CD4-positive, CD25-positive, alpha-beta regulatory T cell (primary cell): ENCODE measurements around the gene SUGP2. TPM values are rescaled to one million over a fixed set of nuclear protein-coding genes. Genes with fewer than 3 reads are reported as not detected.

ENCODE experiments used
- ATAC-seq, 2 donors: fragments of 150-1000 bp; cut with Tn5 transposase; one replicate each; pipeline ENCODE4 v1.10.0; 2021; ENCODE audit warnings: low read depth in 2 of 2, moderate number of reproducible peaks in 2 of 2, moderate library complexity in 1 of 2
- DNase-seq, 3 donors: peaks; one replicate each; pipeline versions ENCODE4 v3.0.0 to v3.0.0-alpha.2; 2012 to 2022; ENCODE audit warnings: mixed read lengths in 1 of 3
- H3K27ac ChIP-seq: one replicate; pipeline ENCODE4 v1.7.0; 2013; ENCODE audit warnings: mild to moderate bottlenecking, low read length; ENCODE audit not compliant: insufficient read depth, poor library complexity, severe bottlenecking
- H3K27me3 ChIP-seq: one replicate; pipeline ENCODE4 v1.7.0; 2013; ENCODE audit warnings: low read length; ENCODE audit not compliant: control insufficient read depth, insufficient read depth
- H3K36me3 ChIP-seq: one replicate; pipeline ENCODE4 v1.7.0; 2013; ENCODE audit warnings: mild to moderate bottlenecking, low read length, moderate library complexity; ENCODE audit not compliant: control insufficient read depth, insufficient read depth
- H3K4me1 ChIP-seq: 2 replicates; pipeline ENCODE4 v1.7.0; 2013; ENCODE audit warnings: mild to moderate bottlenecking, low read length; ENCODE audit not compliant: insufficient read depth, control insufficient read depth, poor library complexity, severe bottlenecking
- H3K4me3 ChIP-seq: one replicate; pipeline ENCODE4 v1.7.0; 2013; ENCODE audit warnings: low read depth, mild to moderate bottlenecking, low read length, moderate library complexity
- H3K9me3 ChIP-seq, 2 experiments: 1 replicate in 1 of 2; 2 replicates in 1 of 2; pipeline ENCODE4 v1.7.0; 2013; ENCODE audit warnings: low read length in 2 of 2, mild to moderate bottlenecking in 1 of 2, moderate library complexity in 1 of 2; ENCODE audit not compliant: control insufficient read depth in 2 of 2
- H3K27ac Mint-ChIP-seq, 3 donors: one replicate each; pipeline ENCODE4 v1.8.0; 2020 to 2022; ENCODE audit warnings: mild to moderate bottlenecking in 3 of 3, mixed read lengths in 3 of 3, moderate library complexity in 2 of 3
- H3K27me3 Mint-ChIP-seq: one replicate; pipeline ENCODE4 v1.8.0; 2022; ENCODE audit warnings: mild to moderate bottlenecking, mixed read lengths
- H3K36me3 Mint-ChIP-seq: one replicate; pipeline ENCODE4 v1.8.0; 2020; ENCODE audit warnings: mixed read lengths
- H3K4me1 Mint-ChIP-seq, 4 donors: one replicate each; pipeline ENCODE4 v1.8.0; 2020 to 2022; ENCODE audit warnings: mixed read lengths in 4 of 4, mild to moderate bottlenecking in 1 of 4
- H3K4me3 Mint-ChIP-seq, 4 donors: one replicate each; pipeline ENCODE4 v1.8.0; 2020 to 2022; ENCODE audit warnings: mild to moderate bottlenecking in 4 of 4, mixed read lengths in 4 of 4, moderate library complexity in 3 of 4
- H3K9me3 Mint-ChIP-seq, 7 donors: one replicate each; pipeline ENCODE4 v1.8.0; 2020 to 2022; ENCODE audit warnings: mixed read lengths in 7 of 7, mild to moderate bottlenecking in 3 of 7, moderate library complexity in 2 of 7
- polyA plus RNA-seq, 4 donors: library from polyadenylated mRNA; unstranded; fragments of 300-500 nt; fragmentation: Illumina TruSeq; gene quantifications; one replicate each; pipeline ENCODE4 v1.2.3, GENCODE V29; 2021
- total RNA-seq: library from RNA; stranded (reverse); gene quantifications from one replicate; pipeline ENCODE4 v1.2.3, GENCODE V29; 2022

SUGP2 gene
- total and polyA plus RNA-seq, 5 donors from 2014 or later, result 6.2 to 131 (median 8.2) TPM

DNA sequence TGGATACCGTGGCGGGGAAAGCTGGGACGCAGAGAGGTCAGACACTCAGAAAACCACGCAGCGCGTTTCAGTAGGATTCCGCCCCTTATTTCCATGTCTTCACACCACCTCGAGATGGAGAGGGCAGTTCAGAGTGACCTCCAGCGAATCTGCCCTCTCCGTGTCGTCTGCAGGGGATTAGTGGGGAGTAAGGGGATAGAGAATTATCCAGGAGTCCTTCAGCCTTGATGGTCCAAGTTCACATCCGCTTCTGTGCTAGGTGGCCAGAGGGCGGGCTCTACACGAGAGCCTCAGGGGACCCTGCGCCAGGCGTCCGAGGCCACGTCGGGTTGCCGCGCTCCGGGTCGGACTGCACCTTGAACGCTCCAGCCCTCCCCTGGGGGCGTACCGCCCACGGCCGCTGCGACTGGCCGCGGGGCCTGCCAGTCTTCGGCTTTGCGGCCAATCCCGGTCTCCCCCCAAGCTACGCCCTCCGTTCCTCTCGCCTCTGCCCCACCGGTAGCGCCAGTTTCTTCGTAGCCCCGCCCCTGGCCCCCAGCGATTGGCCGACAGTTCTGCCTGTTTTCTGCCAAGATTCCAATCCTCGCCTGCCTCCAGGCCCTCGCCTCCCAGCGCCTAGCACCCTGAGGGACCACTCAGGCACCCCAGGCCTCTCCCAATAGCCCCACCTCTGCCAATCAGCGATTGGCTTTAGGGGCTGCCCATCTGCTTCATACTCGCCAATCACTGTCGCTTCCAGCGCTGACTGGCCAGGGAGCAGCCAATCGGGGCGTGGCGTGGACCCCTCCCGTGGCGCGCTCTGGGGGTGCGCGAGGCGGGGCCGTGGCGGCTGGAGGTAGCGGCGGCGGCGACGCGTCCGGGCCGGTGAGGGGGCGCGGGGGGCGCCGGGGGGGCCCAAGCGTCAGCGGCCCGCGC, 30.1 kb upstream of the SUGP2 start, which contains the start of gene SLC25A42:
Gene SLC25A42 (plus strand): TSS at position 812 of the 915 bp plus-strand sequence. CDS start 32,131 bp downstream, outside the sequence.
- Mint-ChIP-seq H3K36me3 (peaks cover 7% of the 10 kb centered on the region), H3K9me3 (peaks cover 0 to 1% (median 0%) of the 10 kb centered on the region in 7 donors), H3K27ac (peak within 1 kb of the TSS; percentile 63 to 95 (median 95)), H3K4me3 (peak within 1 kb of the TSS; percentile 80 to 95 (median 90)), H3K27me3 (no peaks in the 10 kb centered on the region), H3K4me1 (peaks cover 0 to 36% (median 20%) of the 10 kb centered on the region in 4 donors)
- H3K4me1 ChIP-seq, result peaks cover 44% of the 10 kb centered on the region
- H3K27ac ChIP-seq, result peak within 1 kb of the TSS; percentile 72
- peak; percentile 99 to 100 (median 99) for DNase-seq
- peak within 1 kb of the TSS; percentile 85 for H3K4me3 ChIP-seq
- no peaks in the 10 kb centered on the region for H3K9me3 ChIP-seq
- no peaks in the 10 kb centered on the region for H3K27me3 ChIP-seq
- ATAC-seq, result peak; percentile 94 to 95
- H3K36me3 ChIP-seq, result no peaks in the 10 kb centered on the region

DNA sequence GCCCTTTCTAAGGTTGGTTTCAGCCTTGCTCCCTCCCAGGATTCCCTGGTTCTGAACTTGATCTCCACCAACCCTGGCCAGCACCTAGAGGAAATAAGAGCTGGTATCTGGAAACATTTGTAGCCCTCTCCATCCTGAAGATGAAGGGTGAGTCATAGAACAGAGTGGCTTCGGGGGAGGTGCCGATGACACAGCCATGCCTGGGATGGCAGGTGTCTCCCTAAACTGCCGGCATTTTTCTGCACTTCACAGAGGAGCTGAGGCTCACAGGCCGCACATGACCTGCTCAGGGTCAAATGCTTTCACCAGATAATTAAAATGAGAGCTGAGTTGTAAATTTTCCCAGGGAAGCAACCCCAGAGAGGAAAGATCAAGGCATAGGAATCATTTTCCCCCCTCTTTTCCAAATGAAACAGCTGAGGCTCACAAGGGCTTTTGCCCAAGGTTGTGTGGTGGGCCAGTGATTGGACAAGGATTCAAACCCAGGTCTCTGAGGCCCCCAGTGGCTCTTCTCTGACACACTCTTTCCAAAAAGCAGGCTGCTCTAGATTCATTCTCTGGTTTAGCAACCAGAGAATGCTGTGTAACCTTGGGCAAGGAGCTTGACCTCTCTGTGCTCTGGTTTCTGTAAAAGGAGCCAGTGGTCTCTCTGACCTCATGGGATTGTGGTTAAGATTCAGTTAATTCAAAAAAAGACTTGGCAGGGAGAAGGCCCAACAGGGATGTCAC, 29.3 kb upstream of the SUGP2 start:
- no peaks in the 10 kb centered on the region for H3K27me3 Mint-ChIP-seq
- peak overlapping the region; percentile 83 for H3K4me3 ChIP-seq
- H3K4me1 Mint-ChIP-seq, result peaks cover 0 to 35% (median 19%) of the 10 kb centered on the region in 4 donors
- H3K36me3 Mint-ChIP-seq, result peaks cover 5% of the 10 kb centered on the region
- H3K27me3 ChIP-seq, result no peaks in the 10 kb centered on the region
- peak overlapping the region; percentile 80 to 95 (median 84) for H3K4me3 Mint-ChIP-seq
- peak overlapping the region; percentile 51 to 78 (median 63) for H3K27ac Mint-ChIP-seq
- H3K36me3 ChIP-seq, result peaks cover 3% of the 10 kb centered on the region
- H3K27ac ChIP-seq, result peak overlapping the region; percentile 63
- peaks cover 37% of the 10 kb centered on the region for H3K4me1 ChIP-seq
- DNase-seq (no peak), ATAC-seq (no peak)
- H3K9me3 Mint-ChIP-seq, result peaks cover 0 to 1% (median 0%) of the 10 kb centered on the region in 7 donors
- H3K9me3 ChIP-seq, result no peaks in the 10 kb centered on the region

DNA sequence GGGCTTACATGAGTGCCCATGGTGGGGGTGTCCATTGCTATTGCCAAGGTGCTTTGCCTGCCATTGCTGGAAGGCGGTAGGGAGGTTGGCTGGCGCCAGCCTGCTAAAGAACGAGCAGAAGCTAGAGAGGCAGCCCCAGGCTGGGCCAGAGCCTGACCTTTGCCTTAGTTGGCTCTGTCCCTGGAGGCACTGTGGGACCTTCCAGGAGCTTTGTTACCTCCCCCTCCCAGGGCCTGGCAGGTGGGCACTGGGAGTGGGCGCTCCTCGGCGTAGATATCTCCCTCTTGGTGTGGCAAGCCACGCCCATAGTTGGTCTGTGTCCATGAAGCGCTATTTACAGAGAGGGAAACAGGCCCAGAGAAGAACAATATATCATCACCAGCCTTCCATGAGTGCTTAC, 28.2 kb upstream of the SUGP2 start:
- H3K9me3 Mint-ChIP-seq, result peaks cover 0 to 1% (median 0%) of the 10 kb centered on the region in 7 donors
- H3K9me3 ChIP-seq, result no peaks in the 10 kb centered on the region
- H3K4me3 ChIP-seq, result no peak overlapping the region
- H3K4me1 Mint-ChIP-seq, result peaks cover 0 to 24% (median 10%) of the 10 kb centered on the region in 4 donors
- no peak overlapping the region for H3K27ac ChIP-seq
- ATAC-seq, result no peak
- H3K4me3 Mint-ChIP-seq, result peak overlapping the region in 2 of 4 donors; percentile 18 to 39
- no peak for DNase-seq
- H3K36me3 ChIP-seq, result peaks cover 7% of the 10 kb centered on the region
- H3K27me3 ChIP-seq, result no peaks in the 10 kb centered on the region
- peaks cover 3% of the 10 kb centered on the region for H3K36me3 Mint-ChIP-seq
- H3K27me3 Mint-ChIP-seq, result no peaks in the 10 kb centered on the region
- H3K4me1 ChIP-seq, result peaks cover 26% of the 10 kb centered on the region
- no peak overlapping the region for H3K27ac Mint-ChIP-seq

DNA sequence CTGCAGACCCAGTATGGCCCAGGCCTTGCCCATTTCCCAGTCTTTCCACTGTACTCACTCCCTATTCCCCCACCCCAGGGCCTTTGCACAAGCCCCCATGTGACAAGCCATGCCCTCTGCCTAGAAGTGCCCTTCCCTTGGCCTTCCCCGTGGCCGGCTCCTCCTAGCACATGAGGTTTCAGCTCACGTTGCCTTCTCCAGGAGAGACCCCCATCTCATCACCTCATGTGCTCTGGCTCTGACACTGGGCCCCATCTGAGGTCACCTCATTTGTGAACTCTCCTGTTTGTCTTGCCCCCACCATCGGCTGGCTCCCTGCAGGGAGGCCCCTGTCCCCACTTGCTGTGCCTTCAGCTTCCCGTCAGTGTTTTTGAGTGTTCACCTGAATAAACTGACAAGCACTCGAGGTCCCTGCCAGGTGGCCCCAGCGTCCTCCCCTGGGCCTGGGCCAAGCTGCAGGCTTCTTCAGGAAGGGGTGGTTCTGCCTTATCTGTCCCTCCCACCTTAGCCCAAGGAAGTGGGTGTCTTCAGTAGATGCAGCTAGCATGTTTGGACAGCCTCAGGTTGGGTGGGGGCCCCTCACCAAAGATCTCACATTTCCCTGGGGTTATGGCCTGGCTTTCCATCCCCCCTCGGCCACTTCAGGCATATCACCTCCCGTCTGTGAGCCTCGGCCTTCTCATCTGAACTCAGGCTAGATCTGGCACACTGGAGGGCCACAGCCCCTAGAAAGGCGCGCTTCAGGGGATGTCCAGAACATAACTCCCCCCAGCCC, 26.7 kb upstream of the SUGP2 start:
- H3K9me3 ChIP-seq, result no peaks in the 10 kb centered on the region
- Mint-ChIP-seq H3K27ac (peak overlapping the region in 2 of 3 donors; percentile 52 to 71), H3K4me1 (peaks cover 0 to 12% (median 6%) of the 10 kb centered on the region in 4 donors), H3K4me3 (no peak overlapping the region), H3K27me3 (no peaks in the 10 kb centered on the region), H3K36me3 (peaks cover 3% of the 10 kb centered on the region), H3K9me3 (peaks cover 0 to 1% (median 0%) of the 10 kb centered on the region in 7 donors)
- H3K27ac ChIP-seq, result no peak overlapping the region
- DNase-seq (no peak), ATAC-seq (no peak)
- H3K4me1 ChIP-seq, result peaks cover 15% of the 10 kb centered on the region
- no peaks in the 10 kb centered on the region for H3K27me3 ChIP-seq
- H3K36me3 ChIP-seq, result peaks cover 12% of the 10 kb centered on the region
- H3K4me3 ChIP-seq, result no peak overlapping the region

DNA sequence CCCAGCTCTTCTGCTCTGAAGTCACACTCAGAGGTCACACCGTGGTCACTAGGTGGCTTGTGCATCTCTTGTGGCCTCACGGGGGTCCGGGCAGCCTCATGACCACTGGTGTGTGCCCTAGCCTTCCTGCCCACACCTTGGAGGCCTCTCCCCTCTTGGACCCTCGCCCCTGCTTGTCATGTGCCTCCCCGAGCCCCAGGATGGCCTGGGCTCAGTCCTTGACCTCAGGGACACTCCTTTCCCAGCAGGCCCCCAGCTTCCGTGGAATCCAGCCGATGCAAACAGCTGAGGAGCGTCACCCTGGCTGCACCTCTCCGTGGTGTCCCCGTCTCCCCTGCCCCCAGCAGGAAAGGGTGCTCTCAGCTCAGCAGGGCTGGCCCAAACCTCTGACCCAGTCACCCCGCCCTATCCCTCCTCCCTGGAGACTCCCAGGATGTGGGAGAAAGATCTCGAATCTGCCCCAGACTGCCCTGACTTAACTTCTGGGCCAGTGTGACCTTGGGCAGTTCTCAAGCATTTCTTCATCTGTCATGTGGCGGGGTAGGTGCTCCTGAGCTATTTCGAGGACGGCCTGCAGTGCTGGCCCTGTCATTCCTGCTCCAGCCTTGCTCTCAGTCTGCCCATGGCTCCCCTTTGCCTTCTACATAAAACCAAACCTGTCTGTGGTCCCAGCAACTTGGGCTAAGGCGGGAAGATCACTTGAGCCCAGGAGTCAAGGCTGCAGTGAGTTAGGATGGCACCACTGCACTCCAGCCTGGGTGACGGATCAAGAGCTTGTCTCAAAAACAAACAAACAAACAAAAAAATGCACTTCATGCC, 25.9 kb upstream of the SUGP2 start:
- Mint-ChIP-seq H3K27ac (peak overlapping the region in 1 of 3 donors; percentile 71), H3K36me3 (peaks cover 3% of the 10 kb centered on the region), H3K4me3 (no peak overlapping the region), H3K9me3 (peaks cover 0 to 1% (median 0%) of the 10 kb centered on the region in 7 donors), H3K27me3 (no peaks in the 10 kb centered on the region), H3K4me1 (peaks cover 0 to 9% (median 4%) of the 10 kb centered on the region in 4 donors)
- ATAC-seq (no peak), DNase-seq (no peak)
- Histone ChIP-seq H3K27me3 (no peaks in the 10 kb centered on the region), H3K4me1 (peaks cover 7% of the 10 kb centered on the region), H3K4me3 (no peak overlapping the region), H3K27ac (no peak overlapping the region), H3K9me3 (no peaks in the 10 kb centered on the region), H3K36me3 (peaks cover 20% of the 10 kb centered on the region)

- Histone ChIP-seq H3K4me3 (no peak overlapping the region), H3K9me3 (no peaks in the 10 kb centered on the region), H3K36me3 (peaks cover 24% of the 10 kb centered on the region), H3K27ac (no peak overlapping the region), H3K4me1 (peaks cover under 1% of the 10 kb centered on the region), H3K27me3 (no peaks in the 10 kb centered on the region)
- H3K9me3 Mint-ChIP-seq, result peaks cover 0 to 1% (median 0%) of the 10 kb centered on the region in 7 donors
- peaks cover 6% of the 10 kb centered on the region for H3K36me3 Mint-ChIP-seq
- no peak for DNase-seq
- H3K4me1 Mint-ChIP-seq, result peaks cover 0 to 2% (median 0%) of the 10 kb centered on the region in 4 donors
- no peaks in the 10 kb centered on the region for H3K27me3 Mint-ChIP-seq
- H3K27ac Mint-ChIP-seq, result no peak overlapping the region
- no peak overlapping the region for H3K4me3 Mint-ChIP-seq
- ATAC-seq, result no peak
Observed at GRCh38 chr19:19057720-19058119, 24.4 kb upstream of the SUGP2 start.
